Measurements from ENCODE around the gene UBAC1. TPM values are rescaled to one million over a fixed set of nuclear protein-coding genes. Genes with fewer than 3 reads are reported as not detected.

UBAC1 gene
- total and polyA plus RNA-seq, 2 experiments from 2014 or later: 35.2 to 36.4 TPM

GRCh38 chr9:135979547-135980166, 18.5 kb upstream of the UBAC1 start:
- H3K4me3 ChIP-seq: no peak overlapping the region
- no peaks in the 10 kb centered on the region for H3K79me2 ChIP-seq
- H3K9me3 ChIP-seq (ENCODE audit: low read depth): no peaks in the 10 kb centered on the region
- 86% methylated on average over 18 of the region's 19 CpGs for WGBS (ENCODE audit: low lambda C conversion rate, missing lambda C conversion rate)
- H3K27ac ChIP-seq: no peak overlapping the region
- no peak for TF ChIP-seq EZH2phosphoT487 (IDR thresholded peaks at IDR 0.05; ENCODE audit: low read depth, severe bottlenecking, unreplicated experiment)
- TF ChIP-seq EZH2 (IDR thresholded peaks at IDR 0.05; ENCODE audit: borderline replicate concordance): no peak
- no peak overlapping the region for H2AFZ ChIP-seq
- H3K4me2 ChIP-seq: no peak overlapping the region
- peaks cover 4% of the 10 kb centered on the region for H3K27me3 ChIP-seq
- no peaks in the 10 kb centered on the region for H4K20me1 ChIP-seq (ENCODE audit: insufficient read depth, poor library complexity, severe bottlenecking)
- no peak for DNase-seq (ENCODE audit: low spot score)
- no peaks in the 10 kb centered on the region for H3K36me3 ChIP-seq (replicated peaks; ENCODE audit: insufficient read depth, low read depth)
- H3K9me2 ChIP-seq (replicated peaks; ENCODE audit: insufficient read depth): no peaks in the 10 kb centered on the region
- peaks cover 17% of the 10 kb centered on the region for H3K4me1 ChIP-seq (ENCODE audit: insufficient read depth)

GRCh38 chr9:135978642-135979546, 17.7 kb upstream of the UBAC1 start:
- no peak overlapping the region for H2AFZ ChIP-seq
- H3K4me3 ChIP-seq: no peak overlapping the region
- TF ChIP-seq EZH2 (IDR thresholded peaks at IDR 0.05; ENCODE audit: borderline replicate concordance) (no peak), EZH2phosphoT487 (IDR thresholded peaks at IDR 0.05; ENCODE audit: low read depth, severe bottlenecking, unreplicated experiment) (no peak), CTCF (IDR thresholded peaks at IDR 0.05; ENCODE audit: poor library complexity) (no peak)
- no peaks in the 10 kb centered on the region for H3K9me3 ChIP-seq (ENCODE audit: low read depth)
- DNase-seq (ENCODE audit: low spot score): no peak
- H3K36me3 ChIP-seq (replicated peaks; ENCODE audit: insufficient read depth, low read depth): no peaks in the 10 kb centered on the region
- WGBS (ENCODE audit: low lambda C conversion rate, missing lambda C conversion rate): 69% methylated on average over 13 of the region's 20 CpGs
- no peak overlapping the region for H3K4me2 ChIP-seq
- no peak overlapping the region for H3K27ac ChIP-seq
- H3K27me3 ChIP-seq: no peaks in the 10 kb centered on the region
- no peaks in the 10 kb centered on the region for H3K9me2 ChIP-seq (replicated peaks; ENCODE audit: insufficient read depth)
- no peaks in the 10 kb centered on the region for H3K79me2 ChIP-seq
- H3K4me1 ChIP-seq (ENCODE audit: insufficient read depth): peaks cover 14% of the 10 kb centered on the region
- no peaks in the 10 kb centered on the region for H4K20me1 ChIP-seq (ENCODE audit: insufficient read depth, poor library complexity, severe bottlenecking)

GRCh38 chr9:135976944-135977343, 15.8 kb upstream of the UBAC1 start:
- Histone ChIP-seq H3K27ac (peak overlapping the region; percentile 18), H4K20me1 (ENCODE audit: insufficient read depth, poor library complexity, severe bottlenecking) (no peaks in the 10 kb centered on the region), H3K79me2 (no peaks in the 10 kb centered on the region), H3K9me2 (replicated peaks; ENCODE audit: insufficient read depth) (no peaks in the 10 kb centered on the region), H3K27me3 (no peaks in the 10 kb centered on the region), H2AFZ (no peak overlapping the region), H3K9me3 (ENCODE audit: low read depth) (no peaks in the 10 kb centered on the region), H3K4me2 (no peak overlapping the region), H3K4me1 (ENCODE audit: insufficient read depth) (peaks cover 14% of the 10 kb centered on the region), H3K36me3 (replicated peaks; ENCODE audit: insufficient read depth, low read depth) (no peaks in the 10 kb centered on the region), H3K4me3 (no peak overlapping the region)
- TF ChIP-seq EZH2 (IDR thresholded peaks at IDR 0.05; ENCODE audit: borderline replicate concordance) (no peak), EZH2phosphoT487 (IDR thresholded peaks at IDR 0.05; ENCODE audit: low read depth, severe bottlenecking, unreplicated experiment) (no peak), CTCF (IDR thresholded peaks at IDR 0.05; ENCODE audit: poor library complexity) (no peak)
- WGBS (ENCODE audit: low lambda C conversion rate, missing lambda C conversion rate): 40% methylated on average over 13 of the region's 13 CpGs
- DNase-seq (ENCODE audit: low spot score): no peak

DNA sequence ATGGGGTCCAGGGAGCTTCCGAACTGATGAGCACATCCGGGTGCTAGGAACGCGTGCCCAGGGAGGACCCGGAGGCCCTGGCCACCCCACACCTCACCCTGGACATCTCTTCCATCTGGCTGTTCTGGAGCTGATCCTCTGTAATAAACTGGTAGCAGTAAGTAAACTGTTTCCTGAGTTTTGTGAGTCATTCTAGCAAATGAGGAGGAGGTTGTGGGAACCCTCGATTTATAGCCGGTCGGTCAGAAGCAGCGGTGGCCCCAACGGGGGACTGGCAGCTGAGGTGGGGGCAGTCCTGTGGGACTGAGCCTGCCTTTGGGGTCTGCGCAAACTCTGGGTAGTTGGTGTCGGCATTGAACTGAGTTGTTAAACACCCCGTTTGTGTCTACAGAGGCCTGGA, 15.4 kb upstream of the UBAC1 start:
- no peak overlapping the region for H3K4me3 ChIP-seq
- H3K9me3 ChIP-seq (ENCODE audit: low read depth): no peaks in the 10 kb centered on the region
- H4K20me1 ChIP-seq (ENCODE audit: insufficient read depth, poor library complexity, severe bottlenecking): no peaks in the 10 kb centered on the region
- H3K9me2 ChIP-seq (replicated peaks; ENCODE audit: insufficient read depth): no peaks in the 10 kb centered on the region
- DNase-seq (ENCODE audit: low spot score): no peak
- TF ChIP-seq CTCF (IDR thresholded peaks at IDR 0.05; ENCODE audit: poor library complexity): no peak
- TF ChIP-seq EZH2phosphoT487 (IDR thresholded peaks at IDR 0.05; ENCODE audit: low read depth, severe bottlenecking, unreplicated experiment): no peak
- TF ChIP-seq EZH2 (IDR thresholded peaks at IDR 0.05; ENCODE audit: borderline replicate concordance): no peak
- H3K27ac ChIP-seq: peak overlapping the region; percentile 18
- H3K4me1 ChIP-seq (ENCODE audit: insufficient read depth): peaks cover 14% of the 10 kb centered on the region
- no peaks in the 10 kb centered on the region for H3K27me3 ChIP-seq
- 69% methylated on average over 13 of the region's 13 CpGs for WGBS (ENCODE audit: low lambda C conversion rate, missing lambda C conversion rate)
- no peaks in the 10 kb centered on the region for H3K79me2 ChIP-seq
- no peaks in the 10 kb centered on the region for H3K36me3 ChIP-seq (replicated peaks; ENCODE audit: insufficient read depth, low read depth)
- no peak overlapping the region for H3K4me2 ChIP-seq
- H2AFZ ChIP-seq: no peak overlapping the region

All from hepatocyte (in vitro differentiated cells).